GM18502 (cell line): ENCODE data around the gene CNTNAP4.

Source experiments
- ATAC-seq: cut with Tn5 transposase; IDR thresholded peaks from one replicate; pipeline ENCODE4 v1.9.1; 2021; ENCODE audit warnings: mild to moderate bottlenecking; ENCODE audit not compliant: unreplicated experiment, poor library complexity

CNTNAP4 gene

DNA sequence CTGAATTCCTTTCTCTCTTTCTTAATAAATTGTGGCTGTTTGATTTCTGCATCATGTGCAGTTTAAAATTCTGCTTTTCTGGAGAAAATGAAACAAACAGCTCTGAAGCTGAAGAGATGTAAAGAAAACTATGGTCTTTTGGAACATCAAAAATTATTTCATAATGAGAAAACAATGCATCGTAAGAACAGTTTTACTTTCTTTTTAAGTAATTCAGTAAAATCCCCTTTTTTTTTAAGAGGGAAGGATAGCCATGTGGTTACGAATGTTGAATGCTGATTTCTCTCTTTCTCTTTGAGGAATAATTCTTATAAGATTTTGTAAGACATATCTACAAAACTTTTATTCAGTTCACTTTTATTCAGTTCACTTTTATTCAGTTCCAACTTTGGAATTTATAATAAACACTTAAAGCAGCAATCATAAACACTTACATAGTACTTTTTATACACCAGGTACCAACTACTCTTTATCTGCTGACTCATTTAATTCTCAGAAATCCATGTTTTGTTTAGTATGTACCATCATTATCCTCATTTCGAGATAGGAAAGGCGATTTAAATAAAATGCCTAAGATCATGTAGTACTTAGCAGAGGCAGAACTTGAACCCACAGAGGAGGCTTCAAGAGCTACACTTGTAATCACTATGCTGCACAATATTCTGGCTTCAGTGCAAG, 26.6 kb downstream of the CNTNAP4 start:
- ATAC-seq: peak; percentile 60

- ATAC-seq: no peak
These were observed 32.6 kb downstream of the CNTNAP4 start for GRCh38 chr16:76309639-76310335.

- no peak for ATAC-seq
These were observed 34.1 kb downstream of the CNTNAP4 start for GRCh38 chr16:76311260-76311659.

- no peak for ATAC-seq
These were observed 41.4 kb downstream of the CNTNAP4 start for GRCh38 chr16:76318565-76318964.

- ATAC-seq: no peak
These were observed 51.9 kb downstream of the CNTNAP4 start for GRCh38 chr16:76329106-76329505.

DNA sequence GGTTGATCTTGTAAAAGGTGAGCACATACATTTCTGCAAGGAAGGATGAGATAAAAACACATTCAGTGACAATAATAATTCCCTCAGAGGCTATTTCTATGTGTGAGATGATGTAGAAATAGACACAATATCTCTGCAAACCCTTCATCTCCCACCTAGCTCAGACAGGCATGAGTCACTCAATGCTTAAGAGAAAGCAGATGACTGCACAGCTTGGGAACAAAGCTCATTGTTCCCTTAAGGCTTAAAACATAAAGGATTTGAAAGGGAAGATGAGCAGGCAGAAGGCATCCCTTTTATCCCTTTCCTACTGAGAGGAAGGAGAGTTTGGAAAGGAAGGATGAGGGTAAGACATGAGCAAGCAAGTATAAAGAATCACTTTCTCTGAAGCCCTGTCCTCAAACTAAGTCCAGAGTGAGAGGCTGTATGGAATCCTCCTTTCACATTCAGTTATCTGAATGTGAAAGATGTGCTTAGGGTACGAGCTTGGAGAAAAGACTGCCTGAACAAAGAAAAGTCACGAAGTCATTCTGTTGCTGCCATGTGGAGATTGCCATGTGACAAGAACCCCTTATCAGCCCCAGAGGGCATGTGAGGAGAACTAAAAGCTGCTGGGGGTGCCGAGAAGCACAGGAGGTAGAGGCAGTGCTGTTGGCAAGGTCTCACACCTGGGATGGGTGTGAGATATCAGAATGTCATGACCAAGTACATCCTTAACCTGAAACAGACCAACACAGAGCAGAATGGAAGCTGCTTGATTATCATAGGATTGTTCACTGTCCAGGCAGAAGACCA, 58.2 kb downstream of the CNTNAP4 start:
- no peak for ATAC-seq

- no peak for ATAC-seq
These were observed 58.9 kb downstream of the CNTNAP4 start for GRCh38 chr16:76336112-76336511.

- no peak for ATAC-seq
These were observed 61.3 kb downstream of the CNTNAP4 start for GRCh38 chr16:76338472-76338871.

DNA sequence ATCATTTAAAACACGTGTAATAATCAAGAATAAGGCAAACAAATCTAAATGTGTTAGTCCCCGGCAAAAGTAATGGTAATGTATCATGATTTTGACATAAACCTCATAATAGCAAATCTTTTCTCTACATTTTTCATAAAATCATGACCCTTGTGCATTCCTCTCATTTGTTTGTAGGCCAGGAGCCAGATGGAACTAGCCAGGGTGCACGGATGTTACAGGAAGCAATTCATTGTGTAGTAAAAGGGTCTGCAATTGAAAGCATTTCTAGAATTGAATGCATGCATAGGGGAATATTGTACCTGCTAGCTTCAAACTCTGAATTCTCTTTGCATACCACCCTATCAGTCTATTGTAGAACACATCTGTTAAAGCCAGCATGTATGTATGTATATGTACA, 66.6 kb downstream of the CNTNAP4 start:
- ATAC-seq: no peak

DNA sequence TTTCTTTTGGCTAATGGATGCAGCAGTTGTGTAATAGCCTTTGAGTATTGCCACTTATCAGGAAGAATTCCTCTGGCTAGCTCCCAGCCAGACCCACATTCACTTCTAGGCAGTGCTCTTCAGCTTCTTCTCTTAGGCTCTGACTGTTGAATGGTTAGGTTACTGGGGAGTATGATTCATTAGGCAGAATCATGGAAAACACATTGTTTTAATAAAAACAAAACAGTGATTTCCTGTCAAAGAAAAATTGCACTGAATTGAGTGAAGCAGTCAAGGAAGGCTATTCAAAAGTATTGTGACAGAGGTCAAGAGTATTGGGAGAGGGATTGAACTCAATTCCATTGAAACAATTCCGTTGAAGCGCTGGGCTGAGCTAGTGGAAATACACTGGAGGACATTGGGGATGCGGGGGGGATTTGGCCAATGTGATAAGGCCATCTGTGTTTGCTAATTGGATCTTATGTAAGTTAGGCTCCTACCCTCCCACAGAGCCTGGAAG, 68.0 kb downstream of the CNTNAP4 start:
- ATAC-seq: no peak

DNA sequence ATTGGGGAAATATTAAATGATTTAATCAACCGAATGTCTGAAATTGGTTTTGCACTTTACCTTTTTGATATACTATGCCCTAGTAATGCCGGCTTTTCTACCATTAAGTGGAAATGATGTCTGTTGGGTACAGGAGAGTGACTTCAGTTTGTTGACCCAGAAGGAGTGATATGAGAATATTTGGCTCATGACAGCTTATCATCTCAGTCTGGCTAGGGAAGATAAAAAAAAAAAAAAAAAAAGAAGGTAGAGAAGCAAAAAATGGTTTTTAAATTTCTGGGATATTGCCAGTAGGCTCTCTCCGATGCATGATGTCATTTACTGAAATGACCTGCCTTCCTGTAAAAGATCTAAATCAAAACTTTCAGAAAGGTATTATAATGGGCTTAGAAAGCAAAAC, 69.0 kb downstream of the CNTNAP4 start:
- no peak for ATAC-seq

- ATAC-seq: no peak
These were observed 74.2 kb downstream of the CNTNAP4 start for GRCh38 chr16:76351441-76351840.

- ATAC-seq: no peak
These were observed 83.2 kb downstream of the CNTNAP4 start for GRCh38 chr16:76360404-76360803.

DNA sequence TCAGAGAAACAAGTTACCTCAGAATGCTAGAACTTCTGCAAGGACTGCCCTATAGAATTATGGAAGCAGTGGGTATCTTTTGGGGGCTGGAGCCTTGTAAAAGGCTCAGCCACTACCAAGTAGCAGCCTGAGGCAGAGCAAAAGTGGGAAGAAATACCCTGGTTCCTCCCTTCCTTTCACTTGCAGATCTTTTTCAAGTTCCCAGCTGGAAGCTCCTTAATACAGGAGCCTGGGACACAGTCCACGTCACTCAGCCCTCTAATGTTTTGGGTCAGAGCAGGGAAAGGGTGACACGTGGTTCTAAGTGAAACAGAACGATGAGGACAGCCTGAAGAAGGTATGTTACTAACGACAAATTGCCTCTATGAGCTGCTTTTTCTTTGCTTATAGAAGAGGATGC, 93.1 kb downstream of the CNTNAP4 start:
- no peak for ATAC-seq

- ATAC-seq: no peak
These were observed 94.2 kb downstream of the CNTNAP4 start for GRCh38 chr16:76371441-76371840.

- no peak for ATAC-seq
These were observed 96.8 kb downstream of the CNTNAP4 start for GRCh38 chr16:76373998-76374397.

GRCh38 chr16:76376988-76377387, 99.8 kb downstream of the CNTNAP4 start:
- ATAC-seq: no peak

- no peak for ATAC-seq
These were observed 100.8 kb downstream of the CNTNAP4 start for GRCh38 chr16:76378020-76378419.

- ATAC-seq: no peak
These were observed 103.9 kb downstream of the CNTNAP4 start for GRCh38 chr16:76381096-76381495.

DNA sequence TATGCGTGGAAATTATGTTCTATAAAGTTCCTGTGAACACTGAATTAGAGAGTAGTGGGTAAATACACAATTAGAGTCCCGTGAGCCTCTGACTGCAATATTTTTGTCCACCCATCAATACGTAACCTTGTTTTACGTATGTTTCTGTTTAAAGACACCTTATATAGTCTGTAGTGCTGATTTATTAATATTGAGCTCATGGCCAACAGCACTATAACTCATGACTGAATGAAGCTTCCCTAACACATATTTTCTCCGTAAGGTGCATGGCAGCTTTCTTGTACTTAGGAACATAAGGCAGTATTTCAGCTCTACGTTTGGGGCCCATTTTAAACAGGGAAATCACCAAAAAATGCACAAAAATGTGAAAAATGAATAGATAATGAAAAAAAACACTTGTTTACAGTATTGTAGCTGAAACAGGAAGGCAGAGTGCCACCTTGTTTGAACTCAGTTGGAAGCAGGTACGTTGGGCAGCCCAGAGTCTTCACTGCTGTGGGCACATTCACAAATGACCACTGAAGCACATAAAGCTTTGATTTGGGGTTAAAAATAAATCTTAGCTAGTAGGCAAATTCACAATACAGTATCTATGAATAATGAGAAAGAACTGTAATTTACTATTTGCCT, 108.5 kb downstream of the CNTNAP4 start:
- ATAC-seq: no peak

DNA sequence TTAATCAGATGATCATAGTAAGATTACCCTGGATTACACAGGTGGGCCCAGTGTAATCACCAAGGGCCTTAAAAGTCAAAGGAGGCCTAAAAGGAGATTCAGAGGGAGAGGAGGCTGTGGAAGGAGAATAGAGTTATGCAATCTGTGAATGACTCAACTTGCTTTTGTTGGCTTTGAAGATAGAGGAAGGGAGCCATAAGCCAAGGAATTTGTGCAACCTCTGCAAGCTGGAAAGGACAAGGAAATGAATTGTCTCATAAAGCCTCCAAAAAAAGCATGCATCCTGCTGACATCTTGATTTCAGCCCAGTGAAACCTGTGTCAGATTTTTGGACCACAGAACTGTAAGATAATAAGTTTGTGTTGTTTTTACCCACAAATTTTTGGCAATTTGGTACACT, 109.6 kb downstream of the CNTNAP4 start:
- ATAC-seq: no peak
